Smooth muscle cell (in vitro differentiated cells): Measurements from ENCODE around the gene GOLGA2. TPM values are rescaled to one million over a fixed set of nuclear protein-coding genes. Genes with fewer than 3 reads are reported as not detected.
A peak's percentile ranks its signal among the peaks of the same experiment; 100 is the strongest.

Experiments used
- DNase-seq: peaks from one replicate; lab custom pipeline; 2025; ENCODE audit not compliant: unreplicated experiment; lab: John Stamatoyannopoulos, UW
- H2AFZ ChIP-seq: fragments of 200-600 bp; sonication (generic); 2 replicates; pipeline ENCODE4 v1.6.0; 2016; ENCODE audit warnings: antibody characterized with exemption, low read depth, mild to moderate bottlenecking
- H3F3A ChIP-seq: fragments of 200-600 bp; sonication (generic); 2 replicates; pipeline ENCODE4 v1.6.0; 2017; ENCODE audit warnings: antibody characterized with exemption, low read depth
- H3K27ac ChIP-seq: fragments of 200-600 bp; sonication (generic); 2 replicates; pipeline ENCODE4 v1.5.1; 2016; ENCODE audit warnings: low read depth, mild to moderate bottlenecking
- H3K27me3 ChIP-seq: fragments of 200-600 bp; sonication (generic); 2 replicates; pipeline ENCODE4 v1.6.1; 2016; ENCODE audit warnings: low read depth, mild to moderate bottlenecking
- H3K36me3 ChIP-seq: fragments of 200-600 bp; sonication (generic); 2 replicates; pipeline ENCODE4 v1.5.1; 2016; ENCODE audit warnings: low read depth
- H3K4me1 ChIP-seq: fragments of 200-600 bp; sonication (generic); 2 replicates; pipeline ENCODE4 v1.5.1; 2016; ENCODE audit warnings: low read depth
- H3K4me2 ChIP-seq: fragments of 200-600 bp; sonication (generic); 2 replicates; pipeline ENCODE4 v1.6.0; 2016; ENCODE audit warnings: mild to moderate bottlenecking
- H3K4me3 ChIP-seq: fragments of 200-600 bp; sonication (generic); 2 replicates; pipeline ENCODE4 v1.5.1; 2016; ENCODE audit warnings: mild to moderate bottlenecking
- H3K79me2 ChIP-seq: fragments of 200-600 bp; sonication (generic); 2 replicates; pipeline ENCODE4 v1.6.0; 2016; ENCODE audit warnings: low read depth, mild to moderate bottlenecking
- H3K9ac ChIP-seq: fragments of 200-600 bp; sonication (generic); 2 replicates; pipeline ENCODE4 v1.6.0; 2016; ENCODE audit warnings: low read depth
- H3K9me3 ChIP-seq: fragments of 200-600 bp; sonication (generic); replicated peaks from 2 replicates; pipeline ENCODE4 v1.5.1; 2016; ENCODE audit warnings: low read depth
- H4K20me1 ChIP-seq: fragments of 200-600 bp; sonication (generic); 2 replicates; pipeline ENCODE4 v1.6.0; 2016; ENCODE audit warnings: low read depth
- CTCF ChIP-seq: fragments of 200-600 bp; sonication (generic); IDR thresholded peaks from 2 replicates; pipeline ENCODE4 v1.5.1; 2017; ENCODE audit warnings: borderline replicate concordance, mild to moderate bottlenecking, antibody characterized with exemption; ENCODE audit not compliant: insufficient read depth, poor library complexity, severe bottlenecking
- WGBS: methylation state at CpG from one replicate; pipeline ENCODE4 v1.1.7; 2016; ENCODE audit warnings: low lambda C conversion rate; 5-methylcytosine and 5-hydroxymethylcytosine counted together
- microRNA counts: library from miRNA; unstranded; fragments of <30 nt; microRNA quantifications from one replicate; lab custom pipeline; 2016
- microRNA-seq: library from miRNA; unstranded; fragments of <30 nt; microRNA quantifications from one replicate; pipeline ENCODE4, GENCODE V29; 2016; ENCODE audit warnings: borderline number of aligned reads
- polyA plus RNA-seq: library from polyadenylated mRNA; unstranded; fragments of >200 nt; fragmentation: Nextera tagmentation; extraction: Ambion mirVana; gene quantifications from 2 replicates; pipeline ENCODE4 v1.2.1, GENCODE V29; 2016
- small RNA-seq: library from RNA; depleted of rRNA; stranded (forward); fragments of <200 nt; gene quantifications from one replicate; pipeline ENCODE3, GENCODE V24; 2014
- total RNA-seq: library from RNA; depleted of rRNA; stranded (reverse); fragments of >200 nt; gene quantifications from 2 replicates; pipeline ENCODE4 v1.2.3, GENCODE V29; 2014

GOLGA2 gene
- total and polyA plus RNA-seq, 2 experiments from 2014 or later, result 55.4 to 101 TPM

GRCh38 chr9:128206484-128206883, 69.3 kb downstream of the GOLGA2 start:
- Histone ChIP-seq H3K4me1 (peaks cover 14% of the 10 kb centered on the region), H3K79me2 (peaks cover 5% of the 10 kb centered on the region), H3K4me2 (no peak overlapping the region), H3K27me3 (no peaks in the 10 kb centered on the region), H3K27ac (no peak overlapping the region), H3K4me3 (no peak overlapping the region), H3K9ac (no peak overlapping the region), H2AFZ (no peak overlapping the region), H3K36me3 (no peaks in the 10 kb centered on the region), H4K20me1 (peaks cover 38% of the 10 kb centered on the region), H3F3A (peaks cover 8% of the 10 kb centered on the region), H3K9me3 (no peaks in the 10 kb centered on the region)
- WGBS, result 91% methylated on average over 3 of the region's 3 CpGs
- DNase-seq, result no peak
- TF ChIP-seq CTCF, result no peak

MicroRNAs within 50 kb of the gene (microRNA counts, 767-probe panel; counts per million panel counts)
- 10,640 counts per million, percentile 85 among the panel's probes with 10 or more counts for microRNA hsa-miR-199b-5p (lab: Ali Mortazavi, UCI)
- microRNA hsa-miR-3154 (lab: Ali Mortazavi, UCI), result 183 counts per million

Small RNA genes within 50 kb of the gene (microRNA-seq; reads per million reads assigned to microRNA genes)
- 3,196 reads per million, percentile 87 among the genes with 10 or more reads in this experiment for gene MIR199B
- gene MIR3154, result 4.1 reads per million

Small RNA genes within 50 kb of the gene (small RNA-seq; reads per million reads assigned to genes)
- 140 reads per million, percentile 99 among the genes with 10 or more reads in this experiment for gene MIR199B
- gene MIR3154, result not detected

Other genes starting within 250 kb of the GOLGA2 start
- 3.8 and 5.2 TPM in 2 replicates for gene NAIF1, start 208.7 kb downstream of the GOLGA2 start, total RNA-seq
- 6.7 and 8.9 TPM in 2 replicates for gene NAIF1, start 208.7 kb downstream of the GOLGA2 start, polyA plus RNA-seq
- 15.7 and 20.6 TPM in 2 replicates for gene SLC25A25, start 207.8 kb downstream of the GOLGA2 start, total RNA-seq
- gene SLC25A25, start 207.8 kb downstream of the GOLGA2 start, polyA plus RNA-seq, result 19.9 and 20.5 TPM in 2 replicates
- gene PTGES2, start 148.3 kb downstream of the GOLGA2 start, total RNA-seq, result 20.7 and 31.5 TPM in 2 replicates
- 78.6 and 102 TPM in 2 replicates for gene PTGES2, start 148.3 kb downstream of the GOLGA2 start, polyA plus RNA-seq
- gene LCN2, start 126.6 kb downstream of the GOLGA2 start, total RNA-seq, result not detected in 2 replicates
- gene LCN2, start 126.6 kb downstream of the GOLGA2 start, polyA plus RNA-seq, result 0.38 TPM in 1 of 2 replicates, not detected in the other
- 209 and 229 TPM in 2 replicates for gene BBLN, start 115.7 kb downstream of the GOLGA2 start, total RNA-seq
- gene BBLN, start 115.7 kb downstream of the GOLGA2 start, polyA plus RNA-seq, result 119 and 133 TPM in 2 replicates
- 23.5 and 24.2 TPM in 2 replicates for gene CIZ1, start 84.4 kb downstream of the GOLGA2 start, total RNA-seq
- gene CIZ1, start 84.4 kb downstream of the GOLGA2 start, polyA plus RNA-seq, result 81.1 and 84.0 TPM in 2 replicates
- 25.3 and 29.7 TPM in 2 replicates for gene DNM1, start 72.6 kb downstream of the GOLGA2 start, total RNA-seq
- gene DNM1, start 72.6 kb downstream of the GOLGA2 start, polyA plus RNA-seq, result 48.9 and 50.7 TPM in 2 replicates
- 41.0 and 47.1 TPM in 2 replicates for gene SWI5, start 269 bp upstream of the GOLGA2 start, total RNA-seq
- gene SWI5, start 269 bp upstream of the GOLGA2 start, polyA plus RNA-seq, result 71.1 and 77.2 TPM in 2 replicates
- 5.2 and 9.0 TPM in 2 replicates for gene TRUB2, start 46.4 kb upstream of the GOLGA2 start, total RNA-seq
- 25.1 and 33.2 TPM in 2 replicates for gene TRUB2, start 46.4 kb upstream of the GOLGA2 start, polyA plus RNA-seq
- gene COQ4, start 46.8 kb upstream of the GOLGA2 start, total RNA-seq, result 16.7 and 23.5 TPM in 2 replicates
- 37.5 and 51.0 TPM in 2 replicates for gene COQ4, start 46.8 kb upstream of the GOLGA2 start, polyA plus RNA-seq
- 6.1 and 10.4 TPM in 2 replicates for gene SLC27A4, start 64.5 kb upstream of the GOLGA2 start, total RNA-seq
- gene SLC27A4, start 64.5 kb upstream of the GOLGA2 start, polyA plus RNA-seq, result 10.3 and 16.0 TPM in 2 replicates
- 27.1 and 27.3 TPM in 2 replicates for gene URM1, start 95.4 kb upstream of the GOLGA2 start, total RNA-seq
- 41.2 and 48.7 TPM in 2 replicates for gene URM1, start 95.4 kb upstream of the GOLGA2 start, polyA plus RNA-seq
- gene CERCAM, start 144.8 kb upstream of the GOLGA2 start, total RNA-seq, result 116 and 129 TPM in 2 replicates
- 310 and 357 TPM in 2 replicates for gene CERCAM, start 144.8 kb upstream of the GOLGA2 start, polyA plus RNA-seq
- 17.7 and 27.9 TPM in 2 replicates for gene ODF2, start 180.0 kb upstream of the GOLGA2 start, total RNA-seq
- gene ODF2, start 180.0 kb upstream of the GOLGA2 start, polyA plus RNA-seq, result 31.6 and 33.2 TPM in 2 replicates
- 14.1 and 16.0 TPM in 2 replicates for gene GLE1, start 228.7 kb upstream of the GOLGA2 start, total RNA-seq
- 11.2 and 11.8 TPM in 2 replicates for gene GLE1, start 228.7 kb upstream of the GOLGA2 start, polyA plus RNA-seq